Adrenal gland (tissue), 12 donors: ENCODE results near the gene TFF1. TPM values are rescaled to one million over a fixed set of nuclear protein-coding genes. Genes with fewer than 3 reads are reported as not detected.

ENCODE experiments used
- DNase-seq, 7 donors: peaks; one replicate each; pipeline ENCODE4 v3.0.0-alpha.2; 2019 to 2020
- H3K27ac ChIP-seq, 5 donors: fragments of 200-600 bp; sonication (generic) in 4 of 5; 1 replicate in 3 of 5; 2 replicates in 2 of 5; pipeline versions ENCODE4 v1.5.1 to v1.8.0; 2016 to 2020; ENCODE audit warnings: mild to moderate bottlenecking in 1 of 5
- H3K27me3 ChIP-seq: fragments of 200-600 bp; 2 replicates; pipeline ENCODE4 v1.8.0; 2021
- H3K36me3 ChIP-seq, 2 donors: fragments of 200-600 bp; replicated peaks in 1 of 2; 1 replicate in 1 of 2; 2 replicates in 1 of 2; pipeline versions ENCODE4 v1.5.1 to v1.8.0; 2018 to 2022
- H3K4me1 ChIP-seq, 2 donors: fragments of 200-600 bp; replicated peaks in 1 of 2; 1 replicate in 1 of 2; 2 replicates in 1 of 2; pipeline versions ENCODE4 v1.5.1 to v1.8.0; 2018 to 2021
- H3K4me3 ChIP-seq, 4 donors: fragments of 200-600 bp; sonication (generic) in 3 of 4; one replicate each; pipeline ENCODE4 v1.5.1; 2016 to 2018
- H3K9me3 ChIP-seq, 3 donors: fragments of 200-600 bp; sonication (generic) in 1 of 3; replicated peaks in 1 of 3; 1 replicate in 2 of 3; 2 replicates in 1 of 3; pipeline versions ENCODE4 v1.5.1 to v1.8.0; 2016 to 2021
- POLR2A ChIP-seq, 2 donors: fragments of 450-650 bp; IDR thresholded peaks; one replicate each; pipeline ENCODE4 v1.6.1; 2017; ENCODE audit warnings: antibody characterized with exemption in 2 of 2, mild to moderate bottlenecking in 2 of 2, moderate library complexity in 1 of 2
- WGBS, 4 donors: extraction: QIAGEN DNeasy Blood & Tissue Kit in 2 of 4; methylation state at CpG; one replicate each; pipeline versions ENCODE4 v1.1.5 to v1.1.7; 2013 to 2017; 5-methylcytosine and 5-hydroxymethylcytosine counted together
- intact Hi-C, 2 donors: fragments of 100-400 bp; cut with DNase I; formaldehyde crosslinking; loops; one replicate each; pipeline versions ENCODE4 v1.14.1 to v1.15.0; 2022 to 2023
- polyA plus RNA-seq, 3 donors: library from polyadenylated mRNA; stranded (reverse); fragments of 200-250 nt in 2 of 3; fragments of 350-450 nt in 1 of 3; fragmentation: Illumina TruSeq in 1 of 3; extraction: RNeasy Lipid Tissue Mini Kit (QIAGEN cat#74804) in 1 of 3; gene quantifications; one replicate each; pipeline ENCODE4 v1.2.3, GENCODE V29; 2013 to 2014
- total RNA-seq, 9 donors: library from RNA; depleted of rRNA in 4 of 9; stranded (reverse); fragments of >200 nt in 4 of 9; fragments of 120-200 nt in 1 of 9; fragmentation: NEBNext Ultra II Directional in 1 of 9; extraction: Animal tissue kit (Norgen Biotek cat#: 25700) in 1 of 9; gene quantifications; one replicate each; pipeline versions ENCODE4 v1.1.0 to v1.2.4, GENCODE V29; 2013 to 2023
- TF ChIP-seq, protein P1 (sequence below), 6 experiments: fragments of 450-650 bp in 4 of 6; fragments of 200-600 bp in 2 of 6; sonication (generic) in 1 of 6; IDR thresholded peaks; 1 replicate in 5 of 6; 2 replicates in 1 of 6; pipeline versions ENCODE4 v1.5.1 to v1.8.0; 2016 to 2021; ENCODE audit warnings: antibody characterized with exemption in 6 of 6, mild to moderate bottlenecking in 2 of 6, moderate library complexity in 1 of 6
- donor health status: healthy with polysubstance abuse.
- donor health status: Bipolar disorder and iron deficiency.
- donor health status: DM: yes; HTN: yes; CAD: no.
- donor health status: DM: no; HTN: no; CAD: no.
- donor health status: DM: no; HTN: no; CAD: no.
- donor health status: DM: yes; HTN: yes; CAD: no.

The TFF1 gene
- total and polyA plus RNA-seq, 12 donors, result 0.39 to 1.5 (median 0.72) TPM; not detected in 9

DNA sequence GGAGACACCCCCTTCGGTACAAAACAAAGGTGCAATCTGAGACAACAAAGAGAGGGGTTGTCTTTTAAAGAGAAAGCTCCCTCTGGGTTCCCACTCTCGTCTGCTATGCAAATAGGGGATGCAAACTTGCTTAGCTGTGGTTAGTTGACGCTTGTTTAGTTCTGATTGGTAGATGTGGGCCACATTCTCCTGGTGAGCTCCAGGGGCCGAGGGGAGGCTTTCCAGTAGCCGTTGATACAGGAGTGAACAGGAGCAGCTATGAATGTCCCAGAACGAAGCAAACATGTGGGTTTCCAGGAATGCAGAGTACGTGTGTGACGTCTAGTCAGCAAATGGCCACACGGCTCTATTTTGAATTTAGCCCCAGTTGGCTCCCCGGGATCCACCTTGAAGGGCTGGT is 30.3 kb downstream of the TFF1 start:
- Histone ChIP-seq H3K4me1 (no peaks in the 10 kb centered on the region), H3K36me3 (no peaks in the 10 kb centered on the region), H3K27me3 (peaks cover 25% of the 10 kb centered on the region), H3K27ac (no peak overlapping the region), H3K9me3 (no peaks in the 10 kb centered on the region), H3K4me3 (no peak overlapping the region)
- 36 to 42% (median 37%) methylated on average over 10 of the region's 10 CpGs for WGBS, 4 donors
- intact Hi-C loops, result no loop called here
- peak in 2 of 7 donors; percentile 11 to 12 for DNase-seq
- TF ChIP-seq, protein P1, sequence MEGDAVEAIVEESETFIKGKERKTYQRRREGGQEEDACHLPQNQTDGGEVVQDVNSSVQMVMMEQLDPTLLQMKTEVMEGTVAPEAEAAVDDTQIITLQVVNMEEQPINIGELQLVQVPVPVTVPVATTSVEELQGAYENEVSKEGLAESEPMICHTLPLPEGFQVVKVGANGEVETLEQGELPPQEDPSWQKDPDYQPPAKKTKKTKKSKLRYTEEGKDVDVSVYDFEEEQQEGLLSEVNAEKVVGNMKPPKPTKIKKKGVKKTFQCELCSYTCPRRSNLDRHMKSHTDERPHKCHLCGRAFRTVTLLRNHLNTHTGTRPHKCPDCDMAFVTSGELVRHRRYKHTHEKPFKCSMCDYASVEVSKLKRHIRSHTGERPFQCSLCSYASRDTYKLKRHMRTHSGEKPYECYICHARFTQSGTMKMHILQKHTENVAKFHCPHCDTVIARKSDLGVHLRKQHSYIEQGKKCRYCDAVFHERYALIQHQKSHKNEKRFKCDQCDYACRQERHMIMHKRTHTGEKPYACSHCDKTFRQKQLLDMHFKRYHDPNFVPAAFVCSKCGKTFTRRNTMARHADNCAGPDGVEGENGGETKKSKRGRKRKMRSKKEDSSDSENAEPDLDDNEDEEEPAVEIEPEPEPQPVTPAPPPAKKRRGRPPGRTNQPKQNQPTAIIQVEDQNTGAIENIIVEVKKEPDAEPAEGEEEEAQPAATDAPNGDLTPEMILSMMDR (IDR thresholded peaks at IDR 0.05), result no peak
- no peak for TF ChIP-seq POLR2A (IDR thresholded peaks at IDR 0.05)

DNA sequence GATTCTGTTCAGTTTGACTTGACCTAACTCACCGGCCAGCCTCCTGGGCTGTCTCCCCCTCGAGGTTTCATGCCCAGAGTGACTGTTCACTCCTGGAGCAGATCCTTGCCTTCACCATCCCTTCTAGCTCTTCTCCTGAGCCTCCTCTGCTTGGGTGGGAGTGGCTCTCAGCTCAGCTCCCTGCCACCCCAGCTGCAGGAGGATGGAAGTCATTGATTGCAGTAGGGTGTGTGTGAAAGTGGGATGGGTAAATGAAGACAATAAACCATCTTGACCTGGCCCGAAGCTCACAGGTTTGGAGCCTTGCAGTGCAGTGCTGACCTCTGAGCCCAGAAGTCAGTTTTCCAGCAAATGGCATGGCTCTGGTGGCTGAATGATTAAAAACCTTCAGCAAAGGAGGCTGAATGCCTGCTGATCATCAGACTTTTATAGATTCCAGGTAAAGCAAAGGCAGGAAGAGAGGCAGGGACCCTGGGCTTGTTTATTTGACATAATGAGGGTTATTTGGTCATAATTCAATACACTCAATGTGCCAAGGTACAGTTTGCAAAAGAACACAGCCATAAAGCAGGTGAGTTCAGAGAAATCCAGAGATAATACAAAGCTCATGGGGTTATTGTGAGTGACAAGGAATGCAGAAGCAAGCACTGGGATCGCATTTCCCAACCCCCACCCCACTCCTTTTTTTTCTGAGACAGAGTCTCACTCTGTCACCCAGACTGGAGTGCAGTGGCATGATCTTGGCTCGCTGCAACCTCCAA is 33.6 kb downstream of the TFF1 start:
- Histone ChIP-seq H3K4me3 (no peak overlapping the region), H3K27ac (no peak overlapping the region), H3K4me1 (no peaks in the 10 kb centered on the region), H3K36me3 (no peaks in the 10 kb centered on the region), H3K9me3 (no peaks in the 10 kb centered on the region), H3K27me3 (peaks cover 25% of the 10 kb centered on the region)
- 54 to 80% (median 65%) methylated on average over 5 of the region's 5 CpGs for WGBS, 4 donors
- peak in 1 of 7 donors; percentile 7 for DNase-seq
- intact Hi-C loops, result no loop called here
- TF ChIP-seq POLR2A (IDR thresholded peaks at IDR 0.05), result no peak
- TF ChIP-seq, protein P1 (IDR thresholded peaks at IDR 0.05), result no peak

- Histone ChIP-seq H3K9me3 (no peaks in the 10 kb centered on the region), H3K4me1 (no peaks in the 10 kb centered on the region), H3K27ac (no peak overlapping the region), H3K36me3 (no peaks in the 10 kb centered on the region), H3K4me3 (no peak overlapping the region), H3K27me3 (peaks cover 16% of the 10 kb centered on the region)
- DNase-seq, result no peak
- TF ChIP-seq POLR2A (IDR thresholded peaks at IDR 0.05), result no peak
- TF ChIP-seq, protein P1 (IDR thresholded peaks at IDR 0.05), result no peak
- intact Hi-C loops, result no loop called here
Observed at GRCh38 chr21:42331660-42332059, 34.7 kb downstream of the TFF1 start.

GRCh38 chr21:42330380-42331371 is 35.7 kb downstream of the TFF1 start:
- Histone ChIP-seq H3K9me3 (no peaks in the 10 kb centered on the region), H3K27me3 (peaks cover 9% of the 10 kb centered on the region), H3K36me3 (no peaks in the 10 kb centered on the region), H3K27ac (no peak overlapping the region), H3K4me1 (no peaks in the 10 kb centered on the region), H3K4me3 (no peak overlapping the region)
- intact Hi-C loops, result no loop called here
- TF ChIP-seq, protein P1 (IDR thresholded peaks at IDR 0.05), result no peak
- TF ChIP-seq POLR2A (IDR thresholded peaks at IDR 0.05), result no peak
- 87 to 96% (median 92%) methylated on average over 4 of the region's 4 CpGs for WGBS, 4 donors
- DNase-seq, result peak in 1 of 7 donors; percentile 14
